GM18508 (cell line): ENCODE measurements around the gene FAM163B.

Source experiments
- ATAC-seq: cut with Tn5 transposase; IDR thresholded peaks from one replicate; pipeline ENCODE4 v1.9.1; 2021; ENCODE audit warnings: moderate number of reproducible peaks; ENCODE audit not compliant: insufficient read depth, unreplicated experiment

FAM163B gene

GRCh38 chr9:133585481-133586351 is 23.5 kb downstream of the FAM163B start:
- no peak for ATAC-seq

- ATAC-seq, result no peak
Measured at GRCh38 chr9:133584559-133585476, 24.4 kb downstream of the FAM163B start.

GRCh38 chr9:133584167-133584558 is 25.0 kb downstream of the FAM163B start:
- no peak for ATAC-seq

GRCh38 chr9:133583586-133583985 is 25.6 kb downstream of the FAM163B start:
- no peak for ATAC-seq

- no peak for ATAC-seq
Measured at GRCh38 chr9:133583111-133583510, 26.1 kb downstream of the FAM163B start.

GRCh38 chr9:133582501-133583045 is 26.6 kb downstream of the FAM163B start:
- no peak for ATAC-seq

- no peak for ATAC-seq
Measured at GRCh38 chr9:133581513-133582343, 27.5 kb downstream of the FAM163B start.

- ATAC-seq, result no peak
Measured at GRCh38 chr9:133581011-133581410, 28.2 kb downstream of the FAM163B start.

- ATAC-seq, result no peak
Measured at GRCh38 chr9:133580419-133580738, 28.8 kb downstream of the FAM163B start.

GRCh38 chr9:133579601-133580418 is 29.4 kb downstream of the FAM163B start:
- ATAC-seq, result no peak

GRCh38 chr9:133578524-133579441 is 30.4 kb downstream of the FAM163B start:
- no peak for ATAC-seq

GRCh38 chr9:133577737-133578112 is 31.5 kb downstream of the FAM163B start:
- ATAC-seq, result no peak

GRCh38 chr9:133576875-133577736 is 32.1 kb downstream of the FAM163B start:
- ATAC-seq, result no peak

- ATAC-seq, result no peak
Measured at GRCh38 chr9:133576031-133576874, 32.9 kb downstream of the FAM163B start.

- ATAC-seq, result no peak
Measured at GRCh38 chr9:133575186-133576030, 33.8 kb downstream of the FAM163B start.

- no peak for ATAC-seq
Measured at GRCh38 chr9:133574771-133575170, 34.4 kb downstream of the FAM163B start.
